NAMALWA (cell line): ENCODE measurements around the gene FAF2.
"Not testable (repeated sequence)": the region's sequence is repeated elsewhere in the genome, so short reads cannot be mapped to it uniquely, and the experiment has no call there.

Source experiments
- DNase-seq: peaks from one replicate; pipeline ENCODE4 v3.0.0-alpha.2; 2015; ENCODE audit warnings: low spot score

The FAF2 gene

DNA sequence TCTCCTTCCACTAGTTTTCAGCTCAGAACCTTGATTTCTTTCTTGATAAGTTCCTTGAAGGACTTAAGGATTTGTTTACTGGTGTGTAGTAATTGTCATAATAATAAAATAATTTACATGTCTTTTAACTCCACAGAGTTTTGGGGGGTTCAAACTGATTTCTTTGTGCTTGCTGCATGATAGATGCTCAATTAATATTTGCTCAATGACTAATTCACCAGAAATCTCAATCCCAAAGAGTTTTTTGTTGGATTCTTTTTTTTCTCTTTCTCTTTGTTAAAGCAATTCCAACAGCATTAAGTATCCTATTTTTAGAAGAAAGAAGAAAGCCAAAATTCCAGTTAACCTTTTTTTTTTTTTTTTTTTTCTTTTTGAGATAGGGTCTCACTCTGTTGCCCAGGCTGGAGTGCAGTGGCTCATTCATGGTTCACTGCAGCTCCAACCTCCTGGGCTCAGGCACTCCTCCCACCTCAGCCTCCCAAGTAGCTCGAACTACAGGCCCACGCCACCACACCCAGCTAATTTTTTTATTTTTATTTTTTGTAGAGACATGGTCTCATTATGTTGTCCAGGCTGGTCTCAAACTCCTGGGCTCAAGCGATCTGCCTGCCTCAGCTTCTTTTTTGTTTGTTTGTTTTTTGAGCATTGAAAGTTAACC, 10.8 kb downstream of the FAF2 start:
- no peak for DNase-seq

DNA sequence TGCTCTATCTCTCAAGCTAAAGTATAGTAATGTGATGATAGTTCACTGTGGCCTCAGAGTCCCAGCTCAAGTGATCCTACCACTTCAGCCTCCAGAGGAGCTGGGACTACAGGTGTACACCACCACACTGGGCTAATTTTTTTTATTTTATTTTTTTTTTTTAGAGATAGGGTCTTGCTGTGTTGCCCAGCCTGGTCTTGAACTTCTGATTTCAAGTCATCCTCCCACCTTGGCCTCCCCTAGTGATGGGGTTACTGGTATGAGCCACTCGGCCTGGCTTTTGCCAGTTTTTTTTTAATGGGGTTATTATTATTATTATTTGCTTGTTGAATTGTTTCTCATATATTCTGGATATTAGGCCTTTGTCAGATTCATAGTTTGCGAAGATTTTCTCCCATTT, 13.2 kb downstream of the FAF2 start:
- DNase-seq = no peak

DNA sequence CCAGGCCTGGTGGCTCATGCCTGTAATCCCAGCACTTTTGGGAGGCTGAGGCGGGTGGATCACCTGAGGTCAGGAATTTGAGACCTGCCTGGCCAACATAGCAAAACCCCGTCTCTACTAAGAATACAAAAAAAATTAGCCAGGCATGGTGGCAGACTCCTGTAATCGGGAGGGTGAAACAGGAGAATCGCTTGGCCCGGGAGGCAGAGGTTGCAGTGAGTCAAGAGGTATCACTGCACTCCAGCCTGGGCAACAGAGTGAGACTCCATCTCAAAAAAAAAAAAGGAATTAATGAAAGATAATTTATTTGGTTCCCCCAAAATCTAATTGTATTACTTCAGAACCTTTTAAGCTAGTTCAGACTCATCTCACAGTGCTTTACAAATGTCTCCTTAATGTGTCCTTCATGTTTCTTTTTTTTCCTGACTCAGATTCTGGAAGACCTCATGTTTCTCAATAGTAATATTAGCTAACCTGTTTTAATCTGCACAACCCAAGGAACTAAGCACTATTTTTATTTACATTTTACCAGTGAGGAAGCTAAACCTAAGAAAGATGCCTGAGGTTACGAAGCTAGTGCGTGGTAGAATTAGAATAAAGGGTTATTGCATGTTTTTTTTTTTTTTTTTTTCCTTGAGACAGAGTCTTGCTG, 15.1 kb downstream of the FAF2 start:
- no peak for DNase-seq

DNA sequence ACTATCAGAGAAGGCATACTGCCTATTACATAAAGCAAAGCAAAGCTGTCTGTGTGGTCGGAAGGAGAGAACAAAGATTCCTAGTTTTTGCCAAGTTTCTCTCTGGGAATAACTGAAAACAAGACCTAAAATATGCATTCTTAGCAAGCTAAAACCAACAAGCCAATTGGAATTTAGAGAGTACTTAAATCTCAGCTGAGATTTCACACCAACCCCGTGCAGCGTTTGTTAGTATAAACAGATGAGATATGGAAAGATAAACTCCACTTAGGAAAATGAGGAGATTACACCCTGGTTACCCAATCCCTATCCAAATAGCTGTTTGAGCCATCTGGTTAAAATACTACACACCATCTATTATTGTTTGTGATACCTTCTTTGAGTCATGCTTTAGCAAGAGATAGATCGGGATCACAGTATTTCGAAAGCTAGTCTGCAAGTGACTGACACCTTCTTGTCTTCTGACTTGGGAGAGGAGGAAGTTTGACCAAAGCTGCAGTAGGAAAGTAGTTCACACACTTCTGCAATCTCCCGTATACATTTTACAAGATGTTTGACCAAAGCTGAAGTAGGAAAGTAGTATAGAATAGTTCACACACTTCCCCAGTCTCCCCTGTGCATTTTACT, 18.2 kb downstream of the FAF2 start:
- DNase-seq = no peak

GRCh38 chr5:176469296-176469695, 21.1 kb downstream of the FAF2 start:
- DNase-seq = no peak

- no peak for DNase-seq
Measured at GRCh38 chr5:176470539-176470938, 22.4 kb downstream of the FAF2 start.

- DNase-seq = no peak
Measured at GRCh38 chr5:176471098-176471497, 22.9 kb downstream of the FAF2 start.

DNA sequence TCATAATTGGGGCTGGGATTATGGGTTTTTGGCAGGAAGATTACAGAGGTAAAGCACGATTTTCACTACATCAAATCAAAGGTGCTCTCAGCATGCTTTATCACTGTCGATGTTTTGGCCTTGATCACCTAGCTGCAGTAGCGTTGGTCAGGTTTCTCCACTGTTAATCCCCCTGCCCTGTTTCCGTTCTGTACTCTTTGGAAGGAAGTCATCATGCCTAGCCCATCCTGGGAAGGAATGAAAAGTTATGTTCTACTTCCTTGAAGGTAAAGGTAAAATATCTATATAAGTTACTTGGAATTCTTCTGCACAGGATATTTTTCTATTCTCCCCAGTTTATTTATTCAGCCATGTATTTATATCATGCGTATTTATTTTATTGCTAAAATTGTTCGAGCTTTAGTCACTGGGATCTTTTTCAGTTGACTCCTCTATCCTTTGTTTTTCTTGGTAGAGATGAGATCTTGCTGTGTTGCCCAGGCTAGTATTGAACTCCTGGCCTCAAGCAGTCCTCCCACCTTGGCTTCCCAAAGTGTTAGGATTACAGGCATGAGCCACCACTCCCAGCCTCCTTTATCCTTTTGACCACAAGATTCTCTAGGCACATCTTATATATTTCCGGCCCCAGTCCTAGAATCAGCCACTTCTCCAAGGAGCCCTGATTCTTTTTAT, 25.3 kb downstream of the FAF2 start:
- no peak for DNase-seq

- no peak for DNase-seq
Measured at GRCh38 chr5:176474476-176474875, 26.3 kb downstream of the FAF2 start.

GRCh38 chr5:176481711-176482110, 33.5 kb downstream of the FAF2 start:
- peak; percentile 14 for DNase-seq

- no peak for DNase-seq
Measured at GRCh38 chr5:176485176-176485575, 37.0 kb downstream of the FAF2 start.

- DNase-seq = no peak
Measured at GRCh38 chr5:176486189-176486757, 38.1 kb downstream of the FAF2 start.

GRCh38 chr5:176487160-176487559, 39.0 kb downstream of the FAF2 start:
- DNase-seq = not testable (repeated sequence)

GRCh38 chr5:176489077-176489476, 40.9 kb downstream of the FAF2 start:
- DNase-seq = no peak

GRCh38 chr5:176490301-176490700, 42.1 kb downstream of the FAF2 start:
- no peak for DNase-seq

GRCh38 chr5:176491101-176491502, 42.9 kb downstream of the FAF2 start:
- no peak for DNase-seq

DNA sequence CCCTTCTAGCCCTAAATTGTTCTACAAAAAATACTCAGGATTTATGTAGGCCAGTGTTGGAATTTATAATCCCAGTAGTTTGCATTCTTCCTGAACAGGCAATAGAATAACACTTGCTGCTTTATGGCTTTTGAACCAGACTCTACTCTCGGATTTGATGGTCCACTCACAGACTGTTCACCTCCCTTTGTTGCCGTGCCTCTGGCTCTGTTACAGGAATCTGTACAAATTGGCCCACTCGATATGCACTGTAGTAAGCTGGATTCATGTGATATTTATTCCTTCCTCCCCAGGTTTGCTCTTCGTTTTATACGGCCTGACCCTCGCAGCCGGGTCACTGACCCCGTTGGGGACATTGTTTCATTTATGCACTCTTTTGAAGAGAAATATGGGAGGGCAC, 43.7 kb downstream of the FAF2 start:
- DNase-seq = no peak

DNA sequence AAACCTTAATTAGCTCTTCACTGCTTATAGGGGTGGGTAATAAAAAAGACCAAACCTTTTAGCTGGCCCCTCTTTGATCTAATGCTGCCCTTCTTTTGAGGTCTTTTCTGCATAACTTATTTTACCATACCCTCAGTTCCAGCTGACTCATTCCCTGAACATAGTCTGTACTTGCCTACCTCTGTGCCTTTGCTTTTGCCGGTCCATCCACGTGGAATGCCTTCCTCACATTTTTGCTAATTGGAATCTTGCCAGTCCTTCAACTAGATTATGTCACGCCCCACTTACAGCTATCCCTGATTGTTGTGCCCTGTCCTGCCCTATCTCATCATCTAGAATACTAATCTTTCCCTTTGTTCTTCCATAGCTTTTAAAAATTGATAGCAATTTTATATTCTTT, 44.2 kb downstream of the FAF2 start:
- no peak for DNase-seq

DNA sequence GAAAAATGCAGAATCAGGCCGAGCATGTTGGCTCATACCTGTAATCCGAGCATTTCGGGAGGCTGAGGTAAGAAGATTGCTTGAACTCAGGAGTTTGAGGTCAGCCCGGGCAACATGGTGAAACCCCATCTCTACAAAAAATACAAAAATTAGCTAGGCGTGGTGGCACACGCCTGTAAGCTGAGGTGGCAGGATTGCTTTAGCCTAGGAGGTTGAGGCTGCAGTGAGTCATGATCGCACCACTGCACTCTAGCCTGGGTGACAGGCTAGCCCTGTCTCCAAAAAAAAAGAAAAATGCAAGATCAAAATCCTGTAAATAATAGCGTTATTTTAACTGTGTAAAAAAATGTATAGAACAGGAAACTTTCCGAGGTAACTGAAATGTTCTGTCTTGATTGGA, 49.7 kb downstream of the FAF2 start:
- DNase-seq = no peak

- no peak for DNase-seq
Measured at GRCh38 chr5:176499273-176499672, 51.1 kb downstream of the FAF2 start.

DNA sequence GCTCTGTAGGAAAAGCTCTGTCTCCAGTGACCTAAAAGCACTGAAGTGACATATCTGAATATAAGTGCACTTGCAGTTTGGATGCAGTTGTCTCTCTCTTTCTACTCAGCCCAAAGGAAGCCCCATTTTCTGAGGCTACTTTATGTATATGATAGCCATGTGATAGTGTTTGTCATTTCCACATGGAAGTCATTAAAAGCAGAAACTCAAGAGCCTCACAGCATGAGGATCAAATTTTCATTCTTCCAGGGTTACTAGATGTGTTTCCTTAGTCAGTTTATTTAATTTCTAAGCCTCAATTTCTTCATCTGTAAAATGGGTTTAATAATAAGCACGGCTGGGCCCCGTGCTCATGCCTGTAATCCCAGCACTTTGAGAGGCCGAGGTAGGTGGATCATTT, 52.3 kb downstream of the FAF2 start:
- DNase-seq = no peak

DNA sequence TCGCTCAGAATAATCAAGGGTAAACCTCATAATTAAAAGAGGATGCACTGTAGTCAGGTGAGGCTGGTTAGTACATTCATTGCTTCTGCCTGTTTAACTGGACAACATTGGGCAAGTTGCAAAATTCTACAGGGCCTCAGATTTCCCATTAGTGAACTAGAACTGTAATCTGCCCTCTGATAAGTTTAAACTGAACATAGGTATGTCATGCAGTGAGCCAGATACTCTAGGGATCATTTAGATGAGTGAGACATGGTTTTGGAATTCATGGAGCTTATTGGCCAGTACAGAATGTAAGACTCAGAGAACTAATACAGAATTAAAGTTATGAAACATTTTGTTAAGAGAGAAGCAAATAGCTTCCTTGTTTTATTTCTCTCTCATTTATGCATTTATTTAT, 53.1 kb downstream of the FAF2 start:
- no peak for DNase-seq

- no peak for DNase-seq
Measured at GRCh38 chr5:176503496-176503895, 55.3 kb downstream of the FAF2 start.
